ENCODE measurements around the gene CRNN.

DNA sequence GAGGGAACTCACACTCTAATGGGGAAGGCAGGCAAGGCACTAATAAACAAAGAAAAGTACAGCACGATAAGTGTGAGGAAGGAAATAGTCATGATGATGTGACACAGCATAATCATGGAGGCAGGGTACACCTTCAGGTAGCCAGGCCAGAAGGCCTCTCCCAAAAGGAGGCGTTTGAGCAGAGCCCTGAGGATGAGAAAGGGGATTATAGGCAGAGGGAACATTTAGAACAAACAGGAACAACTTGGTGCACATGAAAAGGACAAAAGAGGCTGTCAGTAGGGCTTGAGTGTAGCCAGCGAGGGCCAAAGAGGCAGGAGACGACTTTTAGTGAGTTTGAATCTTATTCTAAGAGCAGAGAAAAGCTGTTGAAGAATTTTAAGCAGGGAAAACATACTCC, 33.4 kb upstream of the CRNN start:
- TF ChIP-seq POLR2AphosphoS5 (IDR thresholded peaks at IDR 0.05) (no peak), POLR2A (IDR thresholded peaks at IDR 0.05) (no peak)
- TF ChIP-seq, protein P1, sequence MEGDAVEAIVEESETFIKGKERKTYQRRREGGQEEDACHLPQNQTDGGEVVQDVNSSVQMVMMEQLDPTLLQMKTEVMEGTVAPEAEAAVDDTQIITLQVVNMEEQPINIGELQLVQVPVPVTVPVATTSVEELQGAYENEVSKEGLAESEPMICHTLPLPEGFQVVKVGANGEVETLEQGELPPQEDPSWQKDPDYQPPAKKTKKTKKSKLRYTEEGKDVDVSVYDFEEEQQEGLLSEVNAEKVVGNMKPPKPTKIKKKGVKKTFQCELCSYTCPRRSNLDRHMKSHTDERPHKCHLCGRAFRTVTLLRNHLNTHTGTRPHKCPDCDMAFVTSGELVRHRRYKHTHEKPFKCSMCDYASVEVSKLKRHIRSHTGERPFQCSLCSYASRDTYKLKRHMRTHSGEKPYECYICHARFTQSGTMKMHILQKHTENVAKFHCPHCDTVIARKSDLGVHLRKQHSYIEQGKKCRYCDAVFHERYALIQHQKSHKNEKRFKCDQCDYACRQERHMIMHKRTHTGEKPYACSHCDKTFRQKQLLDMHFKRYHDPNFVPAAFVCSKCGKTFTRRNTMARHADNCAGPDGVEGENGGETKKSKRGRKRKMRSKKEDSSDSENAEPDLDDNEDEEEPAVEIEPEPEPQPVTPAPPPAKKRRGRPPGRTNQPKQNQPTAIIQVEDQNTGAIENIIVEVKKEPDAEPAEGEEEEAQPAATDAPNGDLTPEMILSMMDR (IDR thresholded peaks at IDR 0.05): no peak

All from gastroesophageal sphincter (tissue), 3 donors.